Osteoblast (primary cell): ENCODE data around the gene CCDC28B. TPM values are rescaled to one million over a fixed set of nuclear protein-coding genes. Genes with fewer than 3 reads are reported as not detected.

Source experiments
- DNase-seq: peaks from one replicate; pipeline ENCODE4 v3.0.0; 2011; ENCODE audit warnings: low spot score, mixed read lengths; ENCODE audit not compliant: insufficient read length; ENCODE audit errors: missing footprints
- H2AFZ ChIP-seq: 2 replicates; pipeline ENCODE4 v1.6.0; 2011; ENCODE audit warnings: mild to moderate bottlenecking, low read length
- H3K27ac ChIP-seq: 2 replicates; pipeline ENCODE4 v1.5.1; 2011; ENCODE audit warnings: mild to moderate bottlenecking, low read depth, low read length, moderate library complexity
- H3K27me3 ChIP-seq: 2 replicates; pipeline ENCODE4 v1.6.0; 2012; ENCODE audit warnings: mild to moderate bottlenecking, control low read depth, inconsistent platforms, low read length, moderate library complexity; ENCODE audit not compliant: insufficient read depth
- H3K36me3 ChIP-seq: 2 replicates; pipeline ENCODE4 v1.5.1; 2011; ENCODE audit warnings: mild to moderate bottlenecking, low read length, control low read depth, moderate library complexity; ENCODE audit not compliant: insufficient read depth
- H3K4me1 ChIP-seq: 2 replicates; pipeline ENCODE4 v1.5.1; 2011; ENCODE audit warnings: mild to moderate bottlenecking, low read length, control low read depth, moderate library complexity; ENCODE audit not compliant: insufficient read depth
- H3K4me2 ChIP-seq: 2 replicates; pipeline ENCODE4 v1.6.0; 2011; ENCODE audit warnings: mild to moderate bottlenecking, low read length; ENCODE audit not compliant: insufficient read depth
- H3K4me3 ChIP-seq: fragments of 200-600 bp; sonication (generic); 3 replicates; pipeline ENCODE4 v1.5.1; 2012; ENCODE audit warnings: mild to moderate bottlenecking, low read length, inconsistent platforms; ENCODE audit not compliant: insufficient read depth
- H3K79me2 ChIP-seq: 2 replicates; pipeline ENCODE4 v1.6.0; 2012; ENCODE audit warnings: mild to moderate bottlenecking, low read length, control low read depth, inconsistent platforms; ENCODE audit not compliant: insufficient read depth
- H3K9me3 ChIP-seq: 2 replicates; pipeline ENCODE4 v1.5.1; 2011; ENCODE audit warnings: low read depth, low read length, control low read depth
- H4K20me1 ChIP-seq: 2 replicates; pipeline ENCODE4 v1.6.0; 2012; ENCODE audit warnings: mild to moderate bottlenecking, low read length, control low read depth; ENCODE audit not compliant: insufficient read depth
- CTCF ChIP-seq: IDR thresholded peaks from 2 replicates; pipeline ENCODE4 v1.5.1; 2011; ENCODE audit warnings: mild to moderate bottlenecking, low read depth, low read length, moderate library complexity; ENCODE audit errors: extremely low read depth
- total RNA-seq: library from RNA; depleted of rRNA; stranded (reverse); fragments of >200 nt; gene quantifications from 2 replicates; pipeline ENCODE4 v1.2.3, GENCODE V29; 2012

The CCDC28B gene
- total RNA-seq, 1 donor = 8.0 TPM

GRCh38 chr1:32247452-32247851 lies 47.1 kb downstream of the CCDC28B start:
- peaks cover 18% of the 10 kb centered on the region for H3K4me1 ChIP-seq
- TF ChIP-seq CTCF = no peak
- no peaks in the 10 kb centered on the region for H3K9me3 ChIP-seq
- H3K27ac ChIP-seq = peak overlapping the region; percentile 65
- no peak overlapping the region for H3K4me2 ChIP-seq
- no peaks in the 10 kb centered on the region for H3K79me2 ChIP-seq
- no peaks in the 10 kb centered on the region for H3K36me3 ChIP-seq
- H3K4me3 ChIP-seq = no peak overlapping the region
- peaks cover under 1% of the 10 kb centered on the region for H3K27me3 ChIP-seq
- peak overlapping the region; percentile 36 for H2AFZ ChIP-seq
- no peak for DNase-seq
- H4K20me1 ChIP-seq = no peaks in the 10 kb centered on the region

- TF ChIP-seq CTCF = peak; percentile 71
- no peaks in the 10 kb centered on the region for H3K79me2 ChIP-seq
- H2AFZ ChIP-seq = peak overlapping the region; percentile 11
- H3K4me2 ChIP-seq = peak overlapping the region; percentile 62
- H4K20me1 ChIP-seq = no peaks in the 10 kb centered on the region
- peak; percentile 95 for DNase-seq
- no peaks in the 10 kb centered on the region for H3K36me3 ChIP-seq
- peaks cover 18% of the 10 kb centered on the region for H3K4me1 ChIP-seq
- H3K4me3 ChIP-seq = peak overlapping the region; percentile 35
- peaks cover 4% of the 10 kb centered on the region for H3K27me3 ChIP-seq
- no peak overlapping the region for H3K27ac ChIP-seq
- no peaks in the 10 kb centered on the region for H3K9me3 ChIP-seq
Observed at GRCh38 chr1:32247983-32248889, 47.8 kb downstream of the CCDC28B start.

- no peak for DNase-seq
- no peaks in the 10 kb centered on the region for H3K9me3 ChIP-seq
- no peak overlapping the region for H3K27ac ChIP-seq
- H4K20me1 ChIP-seq = no peaks in the 10 kb centered on the region
- H3K27me3 ChIP-seq = peaks cover 4% of the 10 kb centered on the region
- no peak for TF ChIP-seq CTCF
- no peak overlapping the region for H3K4me2 ChIP-seq
- no peak overlapping the region for H3K4me3 ChIP-seq
- H2AFZ ChIP-seq = no peak overlapping the region
- H3K4me1 ChIP-seq = peaks cover 18% of the 10 kb centered on the region
- no peaks in the 10 kb centered on the region for H3K79me2 ChIP-seq
- H3K36me3 ChIP-seq = no peaks in the 10 kb centered on the region
Observed at GRCh38 chr1:32249831-32250525, 49.6 kb downstream of the CCDC28B start.
